ENCODE data around the gene ACCS. TPM values are rescaled to one million over a fixed set of nuclear protein-coding genes. Genes with fewer than 3 reads are reported as not detected.

ACCS gene
- total and polyA plus RNA-seq, 9 of the 15 experiments (the other 6 are each of a cell fraction or from before 2014, with no cell fraction given), result 4.2 to 25.9 (median 16.3) TPM

GRCh38 chr11:44113018-44113417 lies 46.9 kb downstream of the ACCS start:
- Histone ChIP-seq H3K9me1 (ENCODE audit: control insufficient read depth, insufficient read depth, low read length) (no peaks in the 10 kb centered on the region), H3K36me3 (ENCODE audit: control insufficient read depth, insufficient read depth, low read length) (peaks cover 86% of the 10 kb centered on the region), H3K79me2 (ENCODE audit: control insufficient read depth, insufficient read depth, low read length) (no peaks in the 10 kb centered on the region), H2AFZ (ENCODE audit: low read depth, low read length) (no peak overlapping the region), H3K4me1 (replicated peaks in 1 of 2; ENCODE audit: control insufficient read depth in 2 of 2, insufficient read depth in 2 of 2, low read length in 2 of 2) (no peaks in the 10 kb centered on the region), H3K27me3 (ENCODE audit: control insufficient read depth in 2 of 2, insufficient read depth in 2 of 2, low read length in 2 of 2) (no peaks in the 10 kb centered on the region), H3K9ac (ENCODE audit: insufficient read depth in 1 of 2, low read depth in 2 of 2, low read length in 2 of 2) (no peak overlapping the region), H4K20me1 (replicated peaks; ENCODE audit: control insufficient read depth, insufficient read depth, low read length) (no peaks in the 10 kb centered on the region), H3K4me3 (no peak overlapping the region), H3K27ac (ENCODE audit: extremely low read depth, low read depth, low read length) (no peak overlapping the region), H3K9me3 (replicated peaks; ENCODE audit: control insufficient read depth, insufficient read depth, low read depth, low read length) (no peaks in the 10 kb centered on the region), H3K4me2 (ENCODE audit: insufficient read depth, low read length) (no peak overlapping the region)
- ChIA-PET CTCF (ENCODE audit: low intra/inter-chr PET ratio) (no interaction called here), POLR2A (no interaction called here)
- ATAC-seq (no peak), FAIRE-seq (no peak), DNase-seq (ENCODE audit: extremely low read depth in 1 of 4, low spot score in 3 of 4) (no peak)
- intact Hi-C loops (cut with micrococcal nuclease) (loop anchor here (5.0 kb wide), 2 partner anchors 174 to 424 kb away; no protein-coding TSS in a partner anchor), in situ Hi-C loops (cut with MboI) (no loop called here)
- no peak for TF ChIP-seq ZNF134 (CRISPR knock-in tag; conservative IDR thresholded peaks at IDR 0.05)
- 67% methylated on average over 3 of the region's 3 CpGs for WGBS (ENCODE audit: insufficient coverage, low coverage, missing lambda C conversion rate)
- no TSS peak for BruUV-seq (replicated peaks)

GRCh38 chr11:44113572-44113971 lies 47.5 kb downstream of the ACCS start:
- no peaks in the 10 kb centered on the region for H3K79me2 ChIP-seq (ENCODE audit: control insufficient read depth, insufficient read depth, low read length)
- H2AFZ ChIP-seq (ENCODE audit: low read depth, low read length), result no peak overlapping the region
- TF ChIP-seq ZNF311 (CRISPR knock-in tag; IDR thresholded peaks at IDR 0.05) (no peak), USF1 (CRISPR knock-in tag; IDR thresholded peaks at IDR 0.05) (no peak), BHLHE40 (IDR thresholded peaks at IDR 0.05; ENCODE audit: low read length) (no peak)
- WGBS (ENCODE audit: insufficient coverage, low coverage, missing lambda C conversion rate), result 69% methylated on average over 3 of the region's 3 CpGs
- ATAC-seq, result no peak
- no peak for FAIRE-seq
- no peaks in the 10 kb centered on the region for H4K20me1 ChIP-seq (replicated peaks; ENCODE audit: control insufficient read depth, insufficient read depth, low read length)
- no peak for DNase-seq (ENCODE audit: extremely low read depth in 1 of 4, low spot score in 3 of 4)
- no peak overlapping the region for H3K4me2 ChIP-seq (ENCODE audit: insufficient read depth, low read length)
- CTCF ChIA-PET (ENCODE audit: low intra/inter-chr PET ratio), result no interaction called here
- intact Hi-C loops (cut with micrococcal nuclease), result loop anchor here (5.0 kb wide), 2 partner anchors 174 to 424 kb away; no protein-coding TSS in a partner anchor
- no peak overlapping the region for H3K27ac ChIP-seq (ENCODE audit: extremely low read depth, low read depth, low read length)
- POLR2A ChIA-PET, result interaction anchor here (0.8 kb wide), 1 partner anchor 20 kb away, joined by 3 read pairs; no protein-coding TSS in a partner anchor
- no peak overlapping the region for H3K4me3 ChIP-seq
- in situ Hi-C loops (cut with MboI), result no loop called here
- H3K4me1 ChIP-seq (replicated peaks in 1 of 2; ENCODE audit: control insufficient read depth in 2 of 2, insufficient read depth in 2 of 2, low read length in 2 of 2), result no peaks in the 10 kb centered on the region
- H3K36me3 ChIP-seq (ENCODE audit: control insufficient read depth, insufficient read depth, low read length), result peaks cover 86% of the 10 kb centered on the region
- H3K9me1 ChIP-seq (ENCODE audit: control insufficient read depth, insufficient read depth, low read length), result no peaks in the 10 kb centered on the region
- H3K9ac ChIP-seq (ENCODE audit: insufficient read depth in 1 of 2, low read depth in 2 of 2, low read length in 2 of 2), result no peak overlapping the region
- BruUV-seq (replicated peaks), result no TSS peak
- H3K27me3 ChIP-seq (ENCODE audit: control insufficient read depth in 2 of 2, insufficient read depth in 2 of 2, low read length in 2 of 2), result no peaks in the 10 kb centered on the region
- H3K9me3 ChIP-seq (replicated peaks; ENCODE audit: control insufficient read depth, insufficient read depth, low read depth, low read length), result no peaks in the 10 kb centered on the region
